VCaP (cell line): Measurements from ENCODE around the gene SHISA4.
"Not testable (repeated sequence)": the region's sequence is repeated elsewhere in the genome, so short reads cannot be mapped to it uniquely, and the experiment has no call there.

Experiments
- H3K27ac ChIP-seq: fragments of 450-650 bp; 2 replicates; pipeline ENCODE4 v1.5.1; 2017
- CTCF ChIP-seq: fragments of 450-650 bp; conservative IDR thresholded peaks from 2 replicates; pipeline ENCODE4 v1.5.1; 2017; ENCODE audit warnings: mild to moderate bottlenecking, moderate library complexity

The SHISA4 gene

GRCh38 chr1:201888282-201889089 is at the start of gene SHISA4:
SHISA4 (plus strand) TSS chr1:201888898; CDS start chr1:201888995, 97 bp downstream.
- H3K27ac ChIP-seq, result peak within 1 kb of the TSS; percentile 66; the same call in 1 of the 2 replicates
- no peak for TF ChIP-seq CTCF

GRCh38 chr1:201839089-201839488 is 49.6 kb upstream of the SHISA4 start:
- H3K27ac ChIP-seq, result not testable (repeated sequence)

GRCh38 chr1:201840055-201840454 is 48.6 kb upstream of the SHISA4 start:
- TF ChIP-seq CTCF, result no peak
- H3K27ac ChIP-seq, result no peak overlapping the region

- no peak for TF ChIP-seq CTCF
- H3K27ac ChIP-seq, result no peak overlapping the region
These were observed 48.2 kb upstream of the SHISA4 start for GRCh38 chr1:201840490-201840889.

GRCh38 chr1:201841265-201841912 is 47.3 kb upstream of the SHISA4 start:
- H3K27ac ChIP-seq, result no peak overlapping the region

GRCh38 chr1:201842472-201843027 is 46.1 kb upstream of the SHISA4 start:
- no peak for TF ChIP-seq CTCF
- no peak overlapping the region for H3K27ac ChIP-seq

More at GRCh38 chr1:201841265-201841912, 47.3 kb upstream of the SHISA4 start:
- TF ChIP-seq CTCF, result no peak

GRCh38 chr1:201845331-201846083 is 43.2 kb upstream of the SHISA4 start:
- TF ChIP-seq CTCF, result no peak
- no peak overlapping the region for H3K27ac ChIP-seq
